A549 (cell line): ENCODE measurements around the gene NAA20. TPM values are rescaled to one million over a fixed set of nuclear protein-coding genes. Genes with fewer than 3 reads are reported as not detected.

Source experiments
- ATAC-seq, 2 experiments: fragments of 200-7000 bp in 1 of 2; fragments of >200 bp in 1 of 2; cut with Nextera tagmentation in 1 of 2; cut with Tn5 transposase in 1 of 2; 3 replicates each; pipeline versions ENCODE4 v1.8.0 to v1.9.1; 2018 to 2020; ENCODE audit warnings: mild to moderate bottlenecking in 1 of 2, moderate library complexity in 1 of 2
- CTCF ChIA-PET: fragments of 300-600 bp; sonication (Branson Sonifier 250); formaldehyde crosslinking; extraction: SDS; loops from one replicate; lab custom pipeline; 2021; ENCODE audit warnings: antibody characterized with exemption, inconsistent platforms; lab: Yijun Ruan, JAX
- POLR2A ChIA-PET: fragments of 350-600 bp; formaldehyde crosslinking; extraction: SDS; loops from one replicate; lab custom pipeline; 2021; ENCODE audit warnings: antibody characterized with exemption, inconsistent platforms; lab: Yijun Ruan, JAX
- DNase-seq, 2 experiments: peaks; one replicate each; pipeline versions ENCODE4 v3.0.0 to v3.0.0-alpha.2; 2011 to 2016; ENCODE audit warnings: low read depth in 1 of 2, low spot score in 1 of 2
- FAIRE-seq: peaks from 2 replicates; lab custom pipeline; 2011; peaks lifted over from hg19 to GRCh38; lab: Jason Lieb, UNC
- H3K27ac ChIP-seq, 2 experiments: fragments of >200 bp; sonication (Bioruptor Twin); formaldehyde crosslinking; 3 replicates each; pipeline ENCODE4 v1.5.1; 2016 to 2017
- H3K4me1 ChIP-seq: fragments of >200 bp; sonication (Bioruptor Twin); formaldehyde crosslinking; 3 replicates; pipeline ENCODE4 v1.6.1; 2016
- H3K4me2 ChIP-seq: fragments of >200 bp; sonication (Bioruptor Twin); formaldehyde crosslinking; 3 replicates; pipeline ENCODE4 v1.6.1; 2016
- H3K4me3 ChIP-seq: fragments of >200 bp; sonication (Bioruptor Twin); formaldehyde crosslinking; 3 replicates; pipeline ENCODE4 v1.5.1; 2016
- H3K9me3 ChIP-seq: fragments of >200 bp; sonication (Bioruptor Twin); formaldehyde crosslinking; 3 replicates; pipeline ENCODE4 v1.6.1; 2016
- ATOH8 ChIP-seq: fragments of 250-450 bp; sonication (Bioruptor Pico); IDR thresholded peaks from 2 replicates; pipeline ENCODE4 v1.5.0; 2020; ENCODE audit warnings: low read depth, mild to moderate bottlenecking, moderate library complexity
- CBX2 ChIP-seq: fragments of 200-600 bp; sonication (generic); IDR thresholded peaks from 2 replicates; pipeline ENCODE4 v1.6.1; 2016; ENCODE audit warnings: low read depth, mild to moderate bottlenecking, borderline replicate concordance
- CBX8 ChIP-seq: fragments of 200-600 bp; sonication (generic); IDR thresholded peaks from 2 replicates; pipeline ENCODE4 v1.6.1; 2016
- CEBPB ChIP-seq, 2 experiments: fragments of >200 bp in 1 of 2; sonication (Bioruptor Twin) in 1 of 2; formaldehyde crosslinking in 1 of 2; IDR thresholded peaks; 2 replicates each; pipeline ENCODE4 v1.6.1; 2012 to 2016
- EHF ChIP-seq: fragments of 250-450 bp; sonication (Bioruptor Pico); IDR thresholded peaks from 2 replicates; pipeline ENCODE4 v1.5.0; 2020; ENCODE audit warnings: mild to moderate bottlenecking
- FOSB ChIP-seq: fragments of 250-450 bp; sonication (Bioruptor Pico); IDR thresholded peaks from 2 replicates; pipeline ENCODE4 v1.5.0; 2020; ENCODE audit warnings: mild to moderate bottlenecking, moderate library complexity
- GATA3 ChIP-seq: IDR thresholded peaks from 2 replicates; pipeline ENCODE4 v1.6.1; 2012; ENCODE audit warnings: borderline replicate concordance
- HDAC2 ChIP-seq: fragments of 200-600 bp; sonication (generic); IDR thresholded peaks from 2 replicates; pipeline ENCODE4 v1.6.1; 2016
- JUNB ChIP-seq: fragments of >200 bp; sonication (Bioruptor Twin); formaldehyde crosslinking; IDR thresholded peaks from 2 replicates; pipeline ENCODE4 v1.6.1; 2016
- KDM1A ChIP-seq: fragments of 200-600 bp; sonication (generic); IDR thresholded peaks from 2 replicates; pipeline ENCODE4 v1.6.1; 2016; ENCODE audit warnings: low read depth, mild to moderate bottlenecking
- MAZ ChIP-seq: fragments of 150-350 bp; IDR thresholded peaks from 2 replicates; pipeline ENCODE4 v1.6.1; 2014; ENCODE audit warnings: antibody characterized with exemption, low read depth, low read length, borderline replicate concordance
- PBX3 ChIP-seq: IDR thresholded peaks from 2 replicates; pipeline ENCODE4 v1.6.1; 2012
- PHF8 ChIP-seq: fragments of 200-600 bp; sonication (generic); IDR thresholded peaks from 2 replicates; pipeline ENCODE4 v1.6.1; 2016; ENCODE audit warnings: low read depth, mild to moderate bottlenecking, antibody characterized with exemption, moderate library complexity, borderline replicate concordance
- POLR2A ChIP-seq: IDR thresholded peaks from 2 replicates; pipeline ENCODE4 v1.6.1; 2012; ENCODE audit warnings: mild to moderate bottlenecking, low read length
- POLR2AphosphoS2 ChIP-seq: conservative IDR thresholded peaks from 2 replicates; pipeline ENCODE4 v1.6.1; 2012; ENCODE audit warnings: low read length, improper control_type of control experiment, inconsistent platforms
- RARB ChIP-seq: fragments of 250-450 bp; sonication (Bioruptor Pico); IDR thresholded peaks from 2 replicates; pipeline ENCODE4 v1.8.0; 2021; ENCODE audit warnings: mild to moderate bottlenecking, moderate library complexity
- SMC3 ChIP-seq: fragments of >200 bp; sonication (Bioruptor Twin); formaldehyde crosslinking; IDR thresholded peaks from 3 replicates; pipeline ENCODE4 v1.6.1; 2018; ENCODE audit warnings: inconsistent platforms
- SREBF2 ChIP-seq: fragments of 450-650 bp; IDR thresholded peaks from 2 replicates; pipeline ENCODE4 v1.6.1; 2014; ENCODE audit warnings: mild to moderate bottlenecking, moderate library complexity
- ZFP36 ChIP-seq: fragments of 450-650 bp; IDR thresholded peaks from 2 replicates; pipeline ENCODE4 v1.6.1; 2014; ENCODE audit warnings: borderline replicate concordance; ENCODE audit not compliant: partially characterized antibody
- ZSCAN20 ChIP-seq: fragments of 250-450 bp; sonication (Bioruptor Pico); IDR thresholded peaks from 2 replicates; pipeline ENCODE4 v1.8.0; 2022; ENCODE audit warnings: mild to moderate bottlenecking, moderate library complexity
- WGBS: methylation state at CpG from one replicate; pipeline ENCODE4 v1.1.6; 2017; ENCODE audit errors: missing lambda C conversion rate; 5-methylcytosine and 5-hydroxymethylcytosine counted together
- polyA plus RNA-seq, 4 experiments: library from polyadenylated mRNA; depleted of rRNA in 3 of 4; stranded (reverse); fragments of >200 nt; fragmentation: RNase III in 1 of 4; extraction: RNeasy Plus Mini Kit Qiagen cat#74134 plus additional on column Dnase treatment in 1 of 4; gene quantifications; 2 replicates in 3 of 4; 3 replicates in 1 of 4; pipeline ENCODE4 v1.2.3, GENCODE V29; 2011 to 2017
- TF ChIP-seq, protein P1 (sequence below): fragments of >200 bp; sonication (Bioruptor Twin); formaldehyde crosslinking; IDR thresholded peaks from 2 replicates; pipeline ENCODE4 v1.6.1; 2016

NAA20 gene
- polyA plus RNA-seq, 2 of the 4 experiments (the other 2 are of a cell fraction): 175 to 219 TPM

GRCh38 chr20:20018366-20018765 is 1.2 kb downstream of the NAA20 start:
- Histone ChIP-seq H3K4me3 (peak overlapping the region; percentile 95), H3K4me2 (peak overlapping the region; percentile 97), H3K9me3 (no peaks in the 10 kb centered on the region), H3K4me1 (peaks cover 22% of the 10 kb centered on the region), H3K27ac (peak overlapping the region; percentile 93 to 94; a peak in 5 of 6 replicates)
- ATAC-seq (no peak), FAIRE-seq (no peak), DNase-seq (no peak)
- no peak for TF ChIP-seq JUNB
- TF ChIP-seq POLR2A: no peak
- TF ChIP-seq SMC3: no peak
- TF ChIP-seq CBX8: no peak
- no peak for TF ChIP-seq CEBPB (IDR thresholded peaks at IDR 0.05)
- no peak for TF ChIP-seq ZSCAN20 (CRISPR knock-in tag)
- POLR2A ChIA-PET: interaction anchor here (1.8 to 2.8 kb wide), 3 partner anchors 9 to 41 kb away, joined by 7 to 26 read pairs (median 15); partner anchors contain the start of genes CFAP61 and CRNKL1
- CTCF ChIA-PET: interaction anchor here (1.3 to 3.9 kb wide), 8 partner anchors 14 to 247 kb away, joined by 3 to 27 read pairs (median 9); partner anchors contain the start of genes CFAP61 and CRNKL1
- WGBS: 75% methylated on average over 8 of the region's 8 CpGs

GRCh38 chr20:20019123-20019522 is 2.0 kb downstream of the NAA20 start:
- H3K4me1 ChIP-seq: peaks cover 22% of the 10 kb centered on the region
- TF ChIP-seq ZFP36: no peak
- no peak for TF ChIP-seq MAZ
- no peak for TF ChIP-seq CBX8
- TF ChIP-seq CBX2: no peak
- TF ChIP-seq, protein P1, sequence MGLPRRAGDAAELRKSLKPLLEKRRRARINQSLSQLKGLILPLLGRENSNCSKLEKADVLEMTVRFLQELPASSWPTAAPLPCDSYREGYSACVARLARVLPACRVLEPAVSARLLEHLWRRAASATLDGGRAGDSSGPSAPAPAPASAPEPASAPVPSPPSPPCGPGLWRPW: no peak
- no peak for TF ChIP-seq SREBF2
- no peak for TF ChIP-seq KDM1A
- TF ChIP-seq ATOH8 (CRISPR knock-in tag): no peak
- TF ChIP-seq POLR2A: no peak
- no peak for TF ChIP-seq FOSB (CRISPR knock-in tag)
- no peak for TF ChIP-seq RARB (CRISPR knock-in tag)
- TF ChIP-seq GATA3: no peak
- TF ChIP-seq HDAC2: no peak
- no peaks in the 10 kb centered on the region for H3K9me3 ChIP-seq
- H3K27ac ChIP-seq: peak overlapping the region in 1 of 2 experiments; percentile 94; a peak in 2 of 6 replicates
- 57% methylated on average over 2 of the region's 2 CpGs for WGBS
- no peak overlapping the region for H3K4me3 ChIP-seq
- CTCF ChIA-PET: interaction anchor here (1.7 to 3.9 kb wide), 2 partner anchors 15 kb away, joined by 5 to 27 read pairs; no protein-coding TSS in a partner anchor
- POLR2A ChIA-PET: no interaction called here
- ATAC-seq (no peak), DNase-seq (no peak), FAIRE-seq (no peak)
- H3K4me2 ChIP-seq: peak overlapping the region; percentile 97

GRCh38 chr20:20020908-20021307 is 3.7 kb downstream of the NAA20 start:
- ATAC-seq (no peak), DNase-seq (no peak), FAIRE-seq (no peak)
- ChIA-PET POLR2A (no interaction called here), CTCF (interaction anchor here (0.5 to 1.0 kb wide), 4 partner anchors 56 to 650 kb away, joined by 3 to 4 read pairs (median 4); no protein-coding TSS in a partner anchor)
- WGBS: 95% methylated on average over 9 of the region's 11 CpGs
- TF ChIP-seq FOSB (CRISPR knock-in tag) (no peak), SMC3 (no peak), PHF8 (no peak), KDM1A (no peak), POLR2AphosphoS2 (no peak), PBX3 (no peak), EHF (no peak)
- TF ChIP-seq, protein P1: no peak
- Histone ChIP-seq H3K4me3 (no peak overlapping the region), H3K4me1 (peaks cover 22% of the 10 kb centered on the region), H3K4me2 (no peak overlapping the region), H3K27ac (no peak overlapping the region), H3K9me3 (no peaks in the 10 kb centered on the region)
